Stomach (tissue), 9 donors: ENCODE data around the gene MAPKAPK2. TPM values are rescaled to one million over a fixed set of nuclear protein-coding genes. Genes with fewer than 3 reads are reported as not detected.

Source experiments
- DNase-seq, 2 donors: peaks; one replicate each; pipeline versions ENCODE4 v3.0.0 to v3.0.0-alpha.2; 2013 to 2019
- H3K27ac ChIP-seq, 5 donors: fragments of 200-600 bp in 4 of 5; sonication (generic) in 4 of 5; one replicate each; pipeline ENCODE4 v1.5.1; 2013 to 2019; ENCODE audit warnings: mild to moderate bottlenecking in 1 of 5, moderate library complexity in 1 of 5
- H3K27me3 ChIP-seq, 3 donors: fragments of 200-600 bp; sonication (generic); one replicate each; pipeline ENCODE4 v1.5.1; 2017 to 2019; ENCODE audit warnings: mixed run types in 1 of 3
- H3K36me3 ChIP-seq, 4 donors: fragments of 200-600 bp; sonication (generic); 1 replicate in 3 of 4; 2 replicates in 1 of 4; pipeline ENCODE4 v1.5.1; 2016 to 2019
- H3K4me1 ChIP-seq, 4 donors: fragments of 200-600 bp; sonication (generic); one replicate each; pipeline ENCODE4 v1.5.1; 2016 to 2019
- H3K4me3 ChIP-seq, 4 donors: fragments of 200-600 bp; sonication (generic) in 3 of 4; one replicate each; pipeline ENCODE4 v1.5.1; 2016 to 2019; ENCODE audit warnings: mild to moderate bottlenecking in 1 of 4
- H3K9me3 ChIP-seq, 4 donors: fragments of 200-600 bp; sonication (generic); one replicate each; pipeline ENCODE4 v1.5.1; 2016 to 2019
- EP300 ChIP-seq: sonication (generic); formaldehyde crosslinking; IDR thresholded peaks from one replicate; pipeline ENCODE4 v1.6.1; 2017; ENCODE audit warnings: antibody characterized with exemption
- POLR2A ChIP-seq, 4 donors: fragments of 450-650 bp; IDR thresholded peaks; one replicate each; pipeline ENCODE4 v1.6.1; 2016; ENCODE audit warnings: antibody characterized with exemption in 4 of 4, control low read depth in 2 of 4, mild to moderate bottlenecking in 1 of 4, moderate library complexity in 1 of 4
- POLR2AphosphoS5 ChIP-seq, 3 donors: sonication (generic); formaldehyde crosslinking; IDR thresholded peaks; one replicate each; pipeline ENCODE4 v1.6.1; 2016; ENCODE audit warnings: antibody characterized with exemption in 3 of 3
- WGBS, 5 donors: extraction: QIAGEN DNeasy Blood & Tissue Kit in 3 of 5; methylation state at CpG; one replicate each; pipeline versions ENCODE4 v1.1.5 to v1.1.7; 2013 to 2018; 5-methylcytosine and 5-hydroxymethylcytosine counted together
- intact Hi-C: fragments of 100-400 bp; cut with DNase I; formaldehyde crosslinking; loops from one replicate; pipeline ENCODE4 v1.15.1; 2023; ENCODE audit warnings: low total_unique reads
- polyA plus RNA-seq, 3 donors: library from polyadenylated mRNA; stranded (reverse); fragments of 200-250 nt; gene quantifications; one replicate each; pipeline ENCODE4 v1.2.3, GENCODE V29; 2013
- total RNA-seq, 5 donors: library from RNA; depleted of rRNA; stranded (reverse); fragments of >200 nt; gene quantifications; one replicate each; pipeline versions ENCODE4 v1.1.0 to v1.2.3, GENCODE V29; 2014 to 2016
- TF ChIP-seq, protein P1 (sequence below), 7 experiments: fragments of 450-650 bp in 4 of 7; fragments of 200-600 bp in 3 of 7; sonication (generic) in 3 of 7; IDR thresholded peaks; one replicate each; pipeline ENCODE4 v1.5.1; 2016 to 2019; ENCODE audit warnings: antibody characterized with exemption in 7 of 7, control low read depth in 2 of 7, mild to moderate bottlenecking in 1 of 7
- donor health status: healthy with polysubstance abuse.
- donor health status: Bipolar disorder and iron deficiency.
- donor health status: healthy.

The MAPKAPK2 gene
- total and polyA plus RNA-seq, 8 donors = 22.6 to 78.0 (median 49.7) TPM

DNA sequence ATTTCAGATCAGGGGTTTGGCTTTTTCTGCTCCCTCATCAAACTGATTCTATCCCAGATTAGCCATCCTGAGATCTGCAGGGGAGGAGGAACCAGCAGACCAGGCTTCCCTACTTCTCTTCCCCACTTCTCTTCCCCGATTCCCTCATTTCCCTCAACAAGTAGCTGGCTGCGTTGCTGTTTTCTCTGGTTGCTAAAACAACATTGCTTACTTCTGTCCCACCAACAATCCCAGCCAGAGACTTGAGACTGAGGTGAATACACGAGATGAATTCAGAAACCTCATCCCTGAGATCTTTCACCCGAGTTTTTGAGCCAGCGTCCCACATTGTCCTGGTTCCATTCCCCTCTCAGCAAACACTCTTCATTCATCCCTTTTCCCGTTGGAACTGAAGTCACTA, 27.0 kb upstream of the MAPKAPK2 start:
- H3K36me3 ChIP-seq = no peaks in the 10 kb centered on the region
- H3K27me3 ChIP-seq = no peaks in the 10 kb centered on the region
- DNase-seq = no peak
- no peak overlapping the region for H3K4me3 ChIP-seq
- peak overlapping the region in 3 of 5 donors; percentile 74 to 80 (median 77) for H3K27ac ChIP-seq
- WGBS, 5 donors = 46 to 70% (median 58%) methylated on average over 5 to 6 of the region's 6 CpGs
- no peaks in the 10 kb centered on the region for H3K9me3 ChIP-seq
- peaks cover 23 to 46% (median 36%) of the 10 kb centered on the region in 4 donors for H3K4me1 ChIP-seq
- intact Hi-C loops = no loop called here
- TF ChIP-seq POLR2A (IDR thresholded peaks at IDR 0.05) (no peak), EP300 (no peak), POLR2AphosphoS5 (IDR thresholded peaks at IDR 0.05) (no peak)
- TF ChIP-seq, protein P1, sequence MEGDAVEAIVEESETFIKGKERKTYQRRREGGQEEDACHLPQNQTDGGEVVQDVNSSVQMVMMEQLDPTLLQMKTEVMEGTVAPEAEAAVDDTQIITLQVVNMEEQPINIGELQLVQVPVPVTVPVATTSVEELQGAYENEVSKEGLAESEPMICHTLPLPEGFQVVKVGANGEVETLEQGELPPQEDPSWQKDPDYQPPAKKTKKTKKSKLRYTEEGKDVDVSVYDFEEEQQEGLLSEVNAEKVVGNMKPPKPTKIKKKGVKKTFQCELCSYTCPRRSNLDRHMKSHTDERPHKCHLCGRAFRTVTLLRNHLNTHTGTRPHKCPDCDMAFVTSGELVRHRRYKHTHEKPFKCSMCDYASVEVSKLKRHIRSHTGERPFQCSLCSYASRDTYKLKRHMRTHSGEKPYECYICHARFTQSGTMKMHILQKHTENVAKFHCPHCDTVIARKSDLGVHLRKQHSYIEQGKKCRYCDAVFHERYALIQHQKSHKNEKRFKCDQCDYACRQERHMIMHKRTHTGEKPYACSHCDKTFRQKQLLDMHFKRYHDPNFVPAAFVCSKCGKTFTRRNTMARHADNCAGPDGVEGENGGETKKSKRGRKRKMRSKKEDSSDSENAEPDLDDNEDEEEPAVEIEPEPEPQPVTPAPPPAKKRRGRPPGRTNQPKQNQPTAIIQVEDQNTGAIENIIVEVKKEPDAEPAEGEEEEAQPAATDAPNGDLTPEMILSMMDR (IDR thresholded peaks at IDR 0.05) = no peak

DNA sequence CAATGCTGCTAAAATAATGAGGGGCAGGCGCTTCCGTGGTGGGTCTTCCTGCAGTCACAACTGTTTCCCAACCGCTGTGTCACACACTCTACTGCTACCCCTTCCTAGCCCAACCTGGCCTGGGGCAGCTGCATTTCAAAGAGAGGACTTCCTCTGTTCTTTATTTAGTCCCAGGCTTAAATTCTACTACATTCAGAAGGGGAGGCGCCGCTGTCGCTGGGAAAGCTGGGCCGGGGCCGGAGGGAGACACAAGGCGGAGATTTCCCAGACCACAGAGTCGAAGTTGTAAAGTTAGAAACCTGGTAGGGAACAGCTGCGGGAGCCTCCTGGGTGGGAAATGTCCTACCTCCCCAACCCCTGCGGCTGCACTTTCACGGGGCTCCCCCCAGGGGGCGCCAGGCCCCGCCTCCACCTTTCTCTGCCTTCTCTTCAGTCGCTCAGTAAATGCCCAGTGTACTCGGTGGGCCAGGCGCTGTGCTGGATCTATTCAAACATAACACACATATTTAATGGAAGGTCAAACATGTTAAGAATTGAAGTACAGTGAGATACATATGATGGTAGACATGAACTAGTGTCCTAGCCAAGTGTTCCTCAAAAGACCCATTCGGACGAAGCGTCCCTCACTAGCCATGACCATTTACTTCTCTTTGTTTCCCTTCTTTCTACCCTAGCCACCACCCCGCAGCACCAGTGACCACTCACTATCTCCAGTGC, 26.3 kb upstream of the MAPKAPK2 start:
- H3K36me3 ChIP-seq = no peaks in the 10 kb centered on the region
- DNase-seq = peak; percentile 44 to 64
- no peaks in the 10 kb centered on the region for H3K27me3 ChIP-seq
- intact Hi-C loops = no loop called here
- no peaks in the 10 kb centered on the region for H3K9me3 ChIP-seq
- peaks cover 23 to 52% (median 35%) of the 10 kb centered on the region in 4 donors for H3K4me1 ChIP-seq
- peak overlapping the region; percentile 74 to 80 (median 77) for H3K27ac ChIP-seq
- WGBS, 5 donors = 48 to 59% (median 57%) methylated on average over 22 of the region's 22 CpGs
- no peak overlapping the region for H3K4me3 ChIP-seq
- TF ChIP-seq, protein P1 (IDR thresholded peaks at IDR 0.05) = peak in 3 of 7 experiments; percentile 53 to 72 (median 61)
- TF ChIP-seq POLR2A (IDR thresholded peaks at IDR 0.05) = no peak

GRCh38 chr1:206658981-206659273, 25.8 kb upstream of the MAPKAPK2 start:
- intact Hi-C loops = no loop called here
- 21 to 51% (median 41%) methylated on average over 7 of the region's 7 CpGs for WGBS, 5 donors
- TF ChIP-seq EP300 = no peak
- TF ChIP-seq POLR2A (IDR thresholded peaks at IDR 0.05) = no peak
- no peak for TF ChIP-seq POLR2AphosphoS5 (IDR thresholded peaks at IDR 0.05)
- TF ChIP-seq, protein P1 (IDR thresholded peaks at IDR 0.05) = no peak
- DNase-seq = no peak
- Histone ChIP-seq H3K4me3 (no peak overlapping the region), H3K4me1 (peaks cover 27 to 57% (median 40%) of the 10 kb centered on the region in 4 donors), H3K36me3 (no peaks in the 10 kb centered on the region), H3K27ac (peak overlapping the region; percentile 74 to 80 (median 77)), H3K27me3 (no peaks in the 10 kb centered on the region), H3K9me3 (no peaks in the 10 kb centered on the region)

DNA sequence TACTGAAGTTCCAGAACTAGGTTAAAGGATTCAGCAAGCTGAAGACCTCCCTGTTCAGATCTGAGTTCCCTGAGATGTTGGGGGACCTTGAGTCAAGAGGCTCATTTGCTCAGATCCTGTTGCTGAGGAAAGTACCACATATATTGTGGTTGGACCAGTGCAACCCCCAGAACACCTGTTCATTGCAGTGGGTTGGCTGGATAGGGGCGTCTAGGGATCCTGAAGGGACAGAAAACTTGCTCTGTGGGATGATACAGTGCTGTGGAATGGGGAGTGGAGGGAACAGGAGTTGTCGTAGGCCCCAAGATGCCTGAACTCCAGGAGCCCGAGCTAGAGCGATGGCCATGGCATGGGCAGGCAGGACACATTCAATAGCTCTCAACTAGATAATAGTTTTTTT, 24.6 kb upstream of the MAPKAPK2 start:
- intact Hi-C loops = loop anchor here (10.0 kb wide), 1 partner anchor 165 kb away; no protein-coding TSS in a partner anchor
- TF ChIP-seq, protein P1 (IDR thresholded peaks at IDR 0.05) = no peak
- TF ChIP-seq POLR2AphosphoS5 (IDR thresholded peaks at IDR 0.05) (no peak), EP300 (no peak), POLR2A (IDR thresholded peaks at IDR 0.05) (no peak)
- H3K4me3 ChIP-seq = no peak overlapping the region
- 89 to 97% (median 92%) methylated on average over 4 of the region's 4 CpGs for WGBS, 5 donors
- no peak for DNase-seq
- no peaks in the 10 kb centered on the region for H3K9me3 ChIP-seq
- H3K27ac ChIP-seq = peak overlapping the region in 4 of 5 donors; percentile 74 to 80 (median 77)
- peaks cover 29 to 60% (median 42%) of the 10 kb centered on the region in 4 donors for H3K4me1 ChIP-seq
- no peaks in the 10 kb centered on the region for H3K27me3 ChIP-seq
- H3K36me3 ChIP-seq = no peaks in the 10 kb centered on the region
